ENCODE data around the gene CKM.

DNA sequence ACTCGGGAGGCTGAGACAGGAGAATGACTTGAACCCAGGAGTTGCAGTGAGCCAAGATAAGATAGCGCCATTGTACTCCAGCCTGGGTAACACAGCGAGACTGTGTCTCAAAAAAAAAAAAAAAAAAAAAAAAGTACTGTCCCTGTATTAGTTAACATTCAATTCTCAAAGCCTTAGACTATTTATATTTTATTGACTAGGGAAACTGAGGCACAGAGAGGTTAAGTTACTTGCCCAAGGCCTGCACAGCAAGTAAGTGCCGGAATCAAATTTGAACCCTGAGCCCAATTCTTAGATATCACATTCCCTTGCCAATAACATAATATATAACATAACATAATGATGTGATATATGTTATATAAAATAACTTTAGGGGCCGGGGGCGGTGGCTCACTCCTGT, 17.0 kb upstream of the CKM start:
- TF ChIP-seq POLR2A (IDR thresholded peaks at IDR 0.05), result no peak
- TF ChIP-seq CTCF (IDR thresholded peaks at IDR 0.05), result no peak

Measured in thyroid gland (tissue), 4 donors.